Activated T-cell treated with anti-CD3 and anti-CD28 coated beads, Interleukin-2, amount 50 U/mL, for 1 hour (primary cell): ENCODE data around the gene GOLIM4.

Experiments used
- DNase-seq: peaks from one replicate; pipeline ENCODE4 v3.0.0-alpha.2; 2020

The GOLIM4 gene

GRCh38 chr3:168097381-168097780 is 1.7 kb upstream of the GOLIM4 start:
- no peak for DNase-seq

DNA sequence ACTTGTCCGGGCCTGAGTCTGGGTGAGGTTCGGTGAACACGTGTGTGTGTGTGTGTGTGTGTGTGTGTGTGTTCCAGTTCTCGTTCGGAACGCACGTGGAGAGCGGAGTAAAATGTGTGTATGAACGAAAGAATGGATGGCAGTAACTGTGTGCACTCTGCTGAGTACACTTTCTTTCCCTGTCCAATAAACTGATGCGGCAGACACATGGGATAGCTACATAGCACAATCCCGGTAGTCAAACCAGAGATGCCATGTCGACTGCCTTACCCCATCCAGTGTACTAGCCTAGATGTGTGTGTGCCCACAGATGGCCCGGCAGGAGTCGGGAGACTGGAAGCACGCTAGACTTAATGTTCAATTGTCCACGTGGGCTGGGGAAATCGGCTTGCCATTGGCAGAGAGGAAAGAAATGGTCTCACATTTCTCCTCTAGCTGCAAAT is 507 bp upstream of the GOLIM4 start:
- no peak for DNase-seq

DNA sequence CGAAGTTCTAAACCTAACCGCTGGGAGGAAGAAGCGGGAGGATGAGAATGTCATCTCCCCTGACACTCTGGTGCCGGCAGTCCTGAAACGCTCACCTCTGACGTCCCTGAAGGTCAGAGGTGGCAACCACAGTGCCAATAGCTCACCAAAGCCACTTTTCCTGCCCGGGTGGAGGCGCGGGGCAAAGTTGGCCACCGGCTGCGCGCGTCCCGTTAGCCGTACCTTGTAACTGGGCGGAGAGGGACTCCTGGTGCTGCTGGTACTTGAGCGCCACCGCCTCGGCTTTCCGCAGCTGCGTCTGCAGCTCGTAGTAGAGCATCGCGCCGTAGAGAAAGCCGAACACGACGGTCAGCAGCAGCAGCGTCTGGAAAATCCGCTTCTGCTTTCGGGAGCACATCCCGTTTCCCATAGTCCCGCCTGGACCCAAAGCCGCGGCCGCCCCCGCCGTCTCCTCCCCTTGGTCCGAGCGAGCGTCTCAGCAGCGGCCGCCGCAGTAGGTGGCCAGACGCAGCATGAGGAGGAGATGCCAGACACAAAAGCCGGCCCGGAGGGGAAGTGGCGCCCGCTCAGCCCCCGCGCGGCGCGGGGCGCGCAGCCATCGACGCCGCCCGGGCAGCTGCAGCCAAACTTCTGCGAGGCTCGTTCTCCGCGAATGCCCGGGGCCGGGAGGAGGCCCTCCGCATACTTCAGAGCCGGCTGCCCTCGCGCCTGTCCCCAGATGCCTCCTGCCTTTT is 680 bp downstream of the GOLIM4 start:
- DNase-seq: peak; percentile 26

GRCh38 chr3:168094580-168094876 is 1.2 kb downstream of the GOLIM4 start:
- DNase-seq: no peak

DNA sequence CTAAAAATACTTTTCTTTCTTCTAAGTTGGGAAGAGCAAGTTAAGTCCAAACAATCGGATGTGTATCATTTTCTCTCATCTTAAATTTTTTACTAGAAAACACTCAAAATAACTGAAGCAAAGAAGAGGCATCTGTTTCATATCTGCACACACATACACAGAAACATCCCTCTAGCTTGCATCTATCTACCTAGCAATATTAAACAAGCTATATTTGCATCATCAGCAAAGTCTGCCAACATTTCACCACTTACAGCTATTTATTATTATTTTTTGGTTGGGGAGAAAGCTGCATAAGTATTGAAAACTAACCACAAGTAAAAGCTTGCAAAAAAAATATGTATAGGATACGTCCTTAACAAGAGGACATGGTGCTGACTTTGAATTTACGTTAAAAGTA is 1.9 kb downstream of the GOLIM4 start:
- no peak for DNase-seq

GRCh38 chr3:168093229-168093628 is 2.5 kb downstream of the GOLIM4 start:
- DNase-seq: no peak

DNA sequence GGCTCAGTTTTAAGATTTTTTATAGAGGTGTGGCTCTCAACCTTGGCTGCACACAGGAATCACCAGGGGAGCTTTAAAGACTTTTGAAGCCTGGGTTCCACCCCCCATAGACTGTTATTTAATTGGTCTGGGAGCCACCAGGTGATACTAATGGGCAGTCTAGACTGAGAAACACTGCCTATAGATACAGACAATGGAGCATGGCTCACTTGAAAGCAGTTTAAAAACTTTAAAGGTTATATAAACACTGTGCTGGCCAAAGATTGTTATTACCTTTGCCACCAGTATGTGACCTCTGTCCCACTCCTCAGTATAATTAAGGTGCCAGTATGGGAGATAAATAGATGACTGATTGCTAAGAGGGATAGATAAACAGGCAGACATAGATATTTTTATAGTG is 3.8 kb downstream of the GOLIM4 start:
- DNase-seq: no peak

GRCh38 chr3:168091302-168091858 is 4.3 kb downstream of the GOLIM4 start:
- no peak for DNase-seq

GRCh38 chr3:168090306-168091085 is 5.2 kb downstream of the GOLIM4 start:
- no peak for DNase-seq

DNA sequence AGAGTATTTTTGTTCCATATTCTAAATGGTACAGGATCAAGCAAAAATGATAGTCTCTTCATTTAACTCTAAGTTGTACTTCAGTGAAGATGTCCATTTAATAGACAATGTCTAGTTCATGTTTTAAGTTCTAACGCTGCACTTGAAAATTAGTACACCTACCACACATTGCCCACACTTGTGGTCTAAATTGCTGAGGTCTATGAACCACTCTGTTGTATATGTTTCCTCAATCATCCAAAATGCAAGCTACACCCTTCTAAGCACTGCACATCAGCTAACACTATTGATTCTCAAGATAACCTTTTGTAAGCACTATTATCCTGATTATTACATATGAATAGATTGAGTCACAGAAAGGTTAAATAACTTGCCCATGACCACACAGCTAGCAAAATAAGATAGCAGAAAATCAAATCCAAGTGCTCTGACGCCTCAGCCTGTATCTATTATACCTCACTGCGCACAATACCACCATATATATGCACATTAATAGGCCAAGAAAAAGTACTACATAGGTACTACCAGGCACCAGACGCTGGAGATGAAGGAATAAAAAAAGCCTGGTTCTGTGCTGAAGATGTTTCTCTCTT is 6.4 kb downstream of the GOLIM4 start:
- no peak for DNase-seq

DNA sequence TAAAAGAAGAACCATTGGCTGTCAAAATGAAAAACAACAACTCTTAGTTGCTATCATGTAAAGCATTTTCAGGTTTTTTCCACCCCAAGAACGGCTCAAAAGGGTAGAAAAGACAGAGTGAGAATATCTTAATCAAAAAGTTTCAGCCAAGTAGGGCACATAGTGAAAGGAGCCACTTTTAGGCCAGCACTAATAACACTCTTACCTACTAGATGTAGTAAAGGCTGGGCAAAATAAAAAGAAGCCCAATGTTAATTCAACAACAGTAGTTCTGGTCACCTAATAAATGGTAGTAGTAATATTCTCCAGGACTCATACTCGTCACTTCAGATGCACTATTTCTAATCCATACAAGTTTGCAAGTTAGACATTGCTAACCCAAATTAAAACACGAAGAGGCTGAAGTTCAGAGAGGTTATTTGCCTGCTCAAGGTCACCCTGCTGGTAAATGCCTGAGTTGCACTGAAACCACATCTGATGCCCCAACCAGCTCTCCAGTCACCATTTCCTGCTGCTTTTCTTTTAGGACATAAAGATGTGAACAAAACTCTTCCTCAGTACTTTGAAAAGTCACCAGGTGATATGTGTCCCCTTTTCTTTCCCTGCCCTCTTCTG is 7.5 kb downstream of the GOLIM4 start:
- DNase-seq: no peak

GRCh38 chr3:168087539-168087938 is 8.2 kb downstream of the GOLIM4 start:
- no peak for DNase-seq

GRCh38 chr3:168086541-168087260 is 9.0 kb downstream of the GOLIM4 start:
- DNase-seq: no peak

DNA sequence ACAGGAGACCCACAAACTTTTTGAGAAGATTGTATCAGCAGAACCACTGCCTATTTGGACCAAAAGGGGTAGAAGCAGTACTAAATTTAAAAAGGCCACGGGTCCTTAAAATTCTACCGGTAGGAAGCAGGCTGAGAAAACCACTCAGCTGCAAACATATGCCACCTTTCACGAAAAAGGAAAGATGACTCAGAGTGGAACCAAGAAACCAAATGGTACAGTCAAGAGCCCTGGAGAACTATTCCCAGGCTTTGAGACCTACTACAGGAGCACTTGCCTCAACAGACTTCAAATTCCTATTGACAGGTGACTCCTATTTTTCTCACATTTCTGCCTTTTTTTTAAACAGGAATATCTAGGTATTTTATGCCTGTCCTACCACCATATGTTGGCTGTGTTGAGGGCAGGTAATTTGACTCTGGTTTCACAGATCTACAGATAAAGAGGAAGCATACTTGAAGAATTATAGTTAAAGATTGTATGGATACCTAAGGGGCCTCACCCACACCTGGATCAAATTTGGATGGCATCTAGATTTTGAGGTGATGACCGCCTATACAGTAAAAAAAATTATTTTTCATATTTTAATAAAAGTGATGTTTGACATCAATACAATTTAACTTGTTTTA is 10.1 kb downstream of the GOLIM4 start:
- no peak for DNase-seq

GRCh38 chr3:168083906-168084305 is 11.8 kb downstream of the GOLIM4 start:
- no peak for DNase-seq

- DNase-seq: no peak
These were observed 13.9 kb downstream of the GOLIM4 start for GRCh38 chr3:168081856-168082255.

GRCh38 chr3:168081171-168081771 is 14.5 kb downstream of the GOLIM4 start:
- no peak for DNase-seq

GRCh38 chr3:168080499-168081170 is 15.1 kb downstream of the GOLIM4 start:
- no peak for DNase-seq

DNA sequence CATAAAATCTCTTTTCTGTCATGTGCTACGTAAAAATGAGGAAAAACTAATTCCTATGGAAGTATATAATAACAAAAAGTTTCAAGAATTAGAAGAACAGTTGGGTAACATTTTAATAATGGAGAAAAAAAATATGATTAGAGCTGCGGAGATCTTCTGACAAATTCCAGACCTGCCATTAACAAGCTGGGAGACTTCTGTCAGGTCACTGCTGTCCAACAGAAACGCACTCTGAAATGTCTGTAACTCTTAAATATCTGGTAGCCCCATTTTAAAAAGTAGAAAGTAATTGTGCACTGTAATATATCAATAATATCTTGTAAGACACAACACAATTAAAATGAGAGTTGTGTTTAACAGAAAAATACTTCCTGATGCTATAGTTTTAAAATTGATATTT is 15.7 kb downstream of the GOLIM4 start:
- no peak for DNase-seq

DNA sequence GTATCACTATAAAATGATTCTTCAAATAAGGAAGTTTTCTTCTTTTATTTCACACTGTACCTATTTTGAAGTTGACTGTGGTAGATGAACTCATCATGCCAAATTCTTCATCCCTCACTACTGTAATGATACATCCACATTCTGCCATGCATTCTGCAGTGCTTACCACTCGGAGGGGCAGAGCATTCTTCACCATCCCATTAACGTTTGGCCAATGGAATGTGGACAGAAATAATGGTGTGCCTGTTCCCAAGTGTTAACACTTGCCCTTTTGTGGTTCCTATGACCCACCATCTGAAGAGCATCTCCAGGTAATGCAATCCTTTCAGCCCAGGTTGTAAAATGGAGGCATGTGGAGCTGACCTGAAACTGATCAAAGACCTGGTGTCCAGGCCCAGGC is 18.6 kb downstream of the GOLIM4 start:
- DNase-seq: no peak
